IPS-18a (cell line): Measurements from ENCODE around the gene EPHA4.
"Not testable (repeated sequence)": the region's sequence is repeated elsewhere in the genome, so short reads cannot be mapped to it uniquely, and the experiment has no call there.

Experiments
- H3K27ac ChIP-seq: one replicate; pipeline ENCODE4 v1.5.1; 2013; ENCODE audit warnings: low read length
- H3K27me3 ChIP-seq: one replicate; pipeline ENCODE4 v1.6.1; 2013; ENCODE audit warnings: mild to moderate bottlenecking, low read length; ENCODE audit not compliant: control insufficient read depth, insufficient read depth
- H3K36me3 ChIP-seq: one replicate; pipeline ENCODE4 v1.6.1; 2013; ENCODE audit warnings: low read depth, low read length; ENCODE audit not compliant: control insufficient read depth
- H3K4me1 ChIP-seq: one replicate; pipeline ENCODE4 v1.6.1; 2013; ENCODE audit warnings: low read depth, low read length; ENCODE audit not compliant: control insufficient read depth
- H3K4me3 ChIP-seq: one replicate; pipeline ENCODE4 v1.5.1; 2013; ENCODE audit warnings: low read length
- H3K9ac ChIP-seq: one replicate; pipeline ENCODE4 v1.6.1; 2013; ENCODE audit warnings: mild to moderate bottlenecking, low read length, moderate library complexity
- H3K9me3 ChIP-seq: one replicate; pipeline ENCODE4 v1.6.1; 2013; ENCODE audit warnings: low read depth, low read length; ENCODE audit not compliant: control insufficient read depth

Gene EPHA4

GRCh38 chr2:221517146-221517695 is 54.9 kb downstream of the EPHA4 start:
- Histone ChIP-seq H3K9me3 (no peaks in the 10 kb centered on the region), H3K4me3 (no peak overlapping the region), H3K36me3 (no peaks in the 10 kb centered on the region), H3K27ac (no peak overlapping the region), H3K9ac (no peak overlapping the region), H3K27me3 (no peaks in the 10 kb centered on the region), H3K4me1 (peaks cover 19% of the 10 kb centered on the region)

- H3K4me3 ChIP-seq: no peak overlapping the region
- H3K27me3 ChIP-seq: no peaks in the 10 kb centered on the region
- no peak overlapping the region for H3K27ac ChIP-seq
- H3K4me1 ChIP-seq: peaks cover 19% of the 10 kb centered on the region
- no peaks in the 10 kb centered on the region for H3K9me3 ChIP-seq
- H3K9ac ChIP-seq: no peak overlapping the region
- H3K36me3 ChIP-seq: no peaks in the 10 kb centered on the region
These were observed 56.2 kb downstream of the EPHA4 start for GRCh38 chr2:221515864-221516263.

- Histone ChIP-seq H3K9me3 (no peaks in the 10 kb centered on the region), H3K9ac (no peak overlapping the region), H3K4me3 (no peak overlapping the region), H3K4me1 (peaks cover 12% of the 10 kb centered on the region), H3K27ac (no peak overlapping the region), H3K27me3 (no peaks in the 10 kb centered on the region), H3K36me3 (no peaks in the 10 kb centered on the region)
These were observed 57.6 kb downstream of the EPHA4 start for GRCh38 chr2:221514305-221515040.

- Histone ChIP-seq H3K4me1 (peaks cover 10% of the 10 kb centered on the region), H3K9ac (no peak overlapping the region), H3K27ac (no peak overlapping the region), H3K27me3 (no peaks in the 10 kb centered on the region), H3K4me3 (no peak overlapping the region), H3K36me3 (no peaks in the 10 kb centered on the region), H3K9me3 (no peaks in the 10 kb centered on the region)
These were observed 58.9 kb downstream of the EPHA4 start for GRCh38 chr2:221513232-221513631.

DNA sequence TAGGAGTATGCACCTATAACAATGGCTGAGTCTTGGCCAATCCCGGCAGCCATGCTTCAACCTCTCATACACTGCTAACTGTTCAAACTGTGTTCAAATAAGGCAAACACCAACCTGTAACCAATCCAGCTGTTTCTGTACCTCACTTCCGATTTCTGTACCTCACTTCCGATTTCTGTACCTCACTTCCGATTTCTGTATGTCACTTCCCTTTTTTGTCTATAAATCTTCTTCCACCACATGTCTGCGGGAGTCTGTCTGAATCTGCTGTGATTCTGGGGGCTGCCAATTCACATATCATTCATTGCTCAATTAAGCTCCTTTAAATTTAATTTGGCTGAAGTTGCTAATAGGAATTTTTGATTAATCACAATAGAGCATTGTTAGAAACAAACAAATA is 60.8 kb downstream of the EPHA4 start:
- H3K9ac ChIP-seq, H3K9me3 ChIP-seq, H3K27ac ChIP-seq, H3K27me3 ChIP-seq, H3K4me3 ChIP-seq, H3K36me3 ChIP-seq: not testable (repeated sequence)
- peaks cover 10% of the 10 kb centered on the region for H3K4me1 ChIP-seq

DNA sequence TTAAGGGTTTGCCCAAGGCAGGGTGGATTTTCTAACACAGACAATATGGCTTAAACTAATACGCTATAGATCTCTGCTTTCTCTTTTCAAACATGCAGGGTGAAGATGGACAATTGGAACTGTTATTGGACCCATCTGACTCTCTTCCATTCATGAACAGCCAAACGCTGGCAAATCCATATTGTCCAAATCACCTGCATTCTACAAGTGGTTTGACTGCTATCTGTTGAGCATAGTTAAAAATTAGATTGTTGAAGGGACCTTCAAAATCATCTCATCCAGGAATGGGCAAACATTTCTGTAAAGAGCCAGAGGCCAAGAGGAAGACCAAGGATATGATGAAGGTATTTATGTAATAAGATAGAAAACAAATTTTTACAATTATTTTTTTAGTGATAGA is 65.6 kb downstream of the EPHA4 start:
- no peaks in the 10 kb centered on the region for H3K4me1 ChIP-seq
- H3K9ac ChIP-seq: no peak overlapping the region
- H3K27me3 ChIP-seq: no peaks in the 10 kb centered on the region
- H3K9me3 ChIP-seq: no peaks in the 10 kb centered on the region
- no peaks in the 10 kb centered on the region for H3K36me3 ChIP-seq
- no peak overlapping the region for H3K27ac ChIP-seq
- no peak overlapping the region for H3K4me3 ChIP-seq

- Histone ChIP-seq H3K36me3 (no peaks in the 10 kb centered on the region), H3K4me1 (no peaks in the 10 kb centered on the region), H3K27me3 (no peaks in the 10 kb centered on the region), H3K4me3 (no peak overlapping the region), H3K9ac (no peak overlapping the region), H3K9me3 (no peaks in the 10 kb centered on the region), H3K27ac (no peak overlapping the region)
These were observed 66.5 kb downstream of the EPHA4 start for GRCh38 chr2:221505605-221506004.

DNA sequence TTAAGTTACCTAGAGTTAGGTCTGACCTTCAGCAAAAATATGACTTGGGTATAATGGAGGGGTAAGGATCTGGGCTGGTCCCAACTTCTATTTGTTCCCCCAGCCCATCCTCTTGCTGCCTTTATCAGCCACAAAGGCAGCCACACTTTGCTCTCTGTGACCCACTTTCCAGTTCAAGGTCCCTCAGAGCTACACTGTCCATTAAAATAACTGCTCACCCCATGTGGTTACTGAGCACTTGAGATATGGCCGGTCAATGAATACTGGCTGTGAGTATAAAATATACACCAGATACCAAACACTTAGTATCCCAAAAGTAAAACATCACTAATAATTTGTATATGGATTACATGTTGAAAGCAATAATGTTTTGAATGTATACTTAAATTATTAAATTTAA is 67.2 kb downstream of the EPHA4 start:
- no peak overlapping the region for H3K27ac ChIP-seq
- H3K27me3 ChIP-seq: no peaks in the 10 kb centered on the region
- no peak overlapping the region for H3K4me3 ChIP-seq
- no peaks in the 10 kb centered on the region for H3K9me3 ChIP-seq
- H3K4me1 ChIP-seq: no peaks in the 10 kb centered on the region
- H3K9ac ChIP-seq: no peak overlapping the region
- H3K36me3 ChIP-seq: no peaks in the 10 kb centered on the region

DNA sequence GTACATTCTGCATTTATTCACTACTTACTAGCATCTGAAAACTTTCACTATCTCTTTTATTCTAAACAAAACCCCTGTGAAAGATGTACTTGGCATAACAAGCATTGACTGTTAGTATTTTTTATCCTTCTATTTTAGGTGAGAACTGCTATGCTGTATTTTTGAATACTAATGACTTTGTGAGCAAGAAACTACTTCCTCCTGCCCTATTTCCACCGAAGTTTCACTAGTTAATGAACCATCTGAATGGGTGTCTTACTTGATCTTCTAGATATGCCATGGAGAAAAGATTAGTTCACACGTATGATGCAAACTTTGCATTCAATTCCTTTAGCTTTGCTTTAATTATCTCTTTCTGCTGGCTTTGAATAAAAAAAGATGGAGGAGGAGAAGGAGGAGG is 68.1 kb downstream of the EPHA4 start:
- Histone ChIP-seq H3K9ac (no peak overlapping the region), H3K27ac (no peak overlapping the region), H3K9me3 (no peaks in the 10 kb centered on the region), H3K4me3 (no peak overlapping the region), H3K4me1 (no peaks in the 10 kb centered on the region), H3K27me3 (no peaks in the 10 kb centered on the region), H3K36me3 (no peaks in the 10 kb centered on the region)

- Histone ChIP-seq H3K27me3 (no peaks in the 10 kb centered on the region), H3K27ac (no peak overlapping the region), H3K36me3 (no peaks in the 10 kb centered on the region), H3K9me3 (no peaks in the 10 kb centered on the region), H3K4me3 (no peak overlapping the region), H3K9ac (no peak overlapping the region), H3K4me1 (no peaks in the 10 kb centered on the region)
These were observed 69.7 kb downstream of the EPHA4 start for GRCh38 chr2:221502270-221503010.

GRCh38 chr2:221501883-221502269 is 70.2 kb downstream of the EPHA4 start:
- no peaks in the 10 kb centered on the region for H3K36me3 ChIP-seq
- H3K27me3 ChIP-seq: no peaks in the 10 kb centered on the region
- H3K4me3 ChIP-seq: no peak overlapping the region
- no peak overlapping the region for H3K9ac ChIP-seq
- H3K9me3 ChIP-seq: no peaks in the 10 kb centered on the region
- H3K4me1 ChIP-seq: no peaks in the 10 kb centered on the region
- no peak overlapping the region for H3K27ac ChIP-seq
